Gastrocnemius medialis (tissue), 4 donors: ENCODE measurements around the gene SCGB2A2.

Source experiments
- CTCF ChIP-seq, 5 experiments: fragments of 450-650 bp in 3 of 5; fragments of 200-600 bp in 2 of 5; sonication (generic) in 2 of 5; IDR thresholded peaks in 4 of 5; conservative IDR thresholded peaks in 1 of 5; 1 replicate in 4 of 5; 2 replicates in 1 of 5; pipeline ENCODE4 v1.5.1; 2016 to 2019; ENCODE audit warnings: antibody characterized with exemption in 5 of 5, mild to moderate bottlenecking in 3 of 5, moderate library complexity in 3 of 5
- POLR2A ChIP-seq, 2 donors: fragments of 450-650 bp; IDR thresholded peaks; one replicate each; pipeline ENCODE4 v1.6.1; 2017; ENCODE audit warnings: antibody characterized with exemption in 2 of 2, mild to moderate bottlenecking in 2 of 2, moderate library complexity in 2 of 2

DNA sequence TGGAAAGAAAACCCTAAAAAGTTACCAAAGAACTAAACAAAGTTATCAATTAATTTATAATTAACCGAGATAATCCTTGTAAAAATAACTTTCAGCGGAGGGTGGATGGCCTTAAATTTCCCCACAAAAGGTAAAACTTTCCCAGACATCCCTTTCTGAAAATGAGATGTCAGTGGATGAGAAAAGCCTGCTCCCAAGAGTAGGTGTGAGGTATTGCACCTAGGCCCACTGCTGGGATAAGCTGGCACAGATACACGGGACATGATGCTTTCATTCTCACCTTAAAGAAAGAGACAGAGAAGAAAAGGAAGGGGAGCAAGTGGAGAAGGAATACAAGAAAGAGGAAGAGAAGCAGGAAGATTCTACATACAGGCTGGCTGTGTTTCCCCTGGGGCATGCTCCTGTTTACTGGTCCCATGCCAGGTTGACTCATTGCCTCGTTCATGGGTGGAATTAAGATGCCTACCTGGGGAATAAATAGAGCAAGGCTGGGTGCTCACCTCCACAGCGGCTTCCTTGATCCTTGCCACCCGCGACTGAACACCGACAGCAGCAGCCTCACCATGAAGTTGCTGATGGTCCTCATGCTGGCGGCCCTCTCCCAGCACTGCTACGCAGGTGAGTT is at the start of gene SCGB2A2:
- peak in 2 of 5 experiments; percentile 25 to 32 for TF ChIP-seq CTCF (IDR thresholded peaks at IDR 0.05 in 4 of 5, conservative IDR thresholded peaks at IDR 0.05 in 1 of 5)
- no peak for TF ChIP-seq POLR2A (IDR thresholded peaks at IDR 0.05)
